K562 (cell line): ENCODE data around the gene CDH8. TPM values are rescaled to one million over a fixed set of nuclear protein-coding genes. Genes with fewer than 3 reads are reported as not detected.

Experiments
- ATAC-seq: fragments of 200-7000 bp; cut with Tn5 transposase; 3 replicates; pipeline ENCODE4 v1.9.1; 2020; ENCODE audit warnings: moderate library complexity
- BruUV-seq: library from RNA; stranded (reverse); fragments of 400-500 nt; replicated peaks from 2 replicates; lab custom pipeline; 2021; lab: Mats Ljungman, UMichigan
- CTCF ChIA-PET: fragments of 300-600 bp; formaldehyde crosslinking; extraction: SDS; loops from one replicate; lab custom pipeline; 2021; ENCODE audit warnings: low intra/inter-chr PET ratio; lab: Yijun Ruan, JAX
- POLR2A ChIA-PET: fragments of 300-600, 350-650 bp; sonication (Branson Sonifier 250); formaldehyde crosslinking; extraction: SDS; loops from one replicate; lab custom pipeline; 2021; ENCODE audit warnings: antibody characterized with exemption, inconsistent platforms; lab: Yijun Ruan, JAX
- DNase-seq, 4 experiments: peaks; one replicate each; pipeline versions ENCODE4 v3.0.0 to v3.0.0-alpha.2; 2011 to 2018; ENCODE audit warnings: low spot score in 3 of 4, mixed read lengths in 3 of 4; ENCODE audit errors: extremely low read depth in 1 of 4
- FAIRE-seq: peaks from 2 replicates; lab custom pipeline; 2011; peaks lifted over from hg19 to GRCh38; lab: Jason Lieb, UNC
- H2AFZ ChIP-seq: 2 replicates; pipeline ENCODE4 v1.6.0; 2011; ENCODE audit warnings: low read depth, low read length, control low read depth, inconsistent platforms
- H3K27ac ChIP-seq: fragments of 200-600 bp; 3 replicates; pipeline ENCODE4 v1.8.0; 2011; ENCODE audit warnings: low read depth, mild to moderate bottlenecking, control low read depth, inconsistent platforms, low read length, moderate library complexity, mixed read lengths; ENCODE audit errors: extremely low read depth
- H3K27me3 ChIP-seq, 2 experiments: fragments of 300-600 bp in 1 of 2; 2 replicates in 1 of 2; 3 replicates in 1 of 2; pipeline versions ENCODE4 v1.6.0 to v1.8.0; 2011; ENCODE audit warnings: inconsistent platforms in 2 of 2, low read length in 2 of 2, mild to moderate bottlenecking in 1 of 2, mixed read lengths in 1 of 2, moderate library complexity in 1 of 2; ENCODE audit not compliant: control insufficient read depth in 2 of 2, insufficient read depth in 2 of 2
- H3K36me3 ChIP-seq: fragments of 300-600 bp; 3 replicates; pipeline ENCODE4 v1.8.0; 2011; ENCODE audit warnings: mild to moderate bottlenecking, low read length, inconsistent platforms; ENCODE audit not compliant: control insufficient read depth, insufficient read depth
- H3K4me1 ChIP-seq, 2 experiments: fragments of 200-600 bp in 1 of 2; replicated peaks in 1 of 2; 2 replicates in 1 of 2; 3 replicates in 1 of 2; pipeline versions ENCODE4 v1.5.1 to v1.8.0; 2011; ENCODE audit warnings: inconsistent platforms in 2 of 2, low read length in 2 of 2, mild to moderate bottlenecking in 1 of 2, mixed read lengths in 1 of 2, moderate library complexity in 1 of 2; ENCODE audit not compliant: control insufficient read depth in 2 of 2, insufficient read depth in 2 of 2
- H3K4me2 ChIP-seq: 2 replicates; pipeline ENCODE4 v1.6.1; 2011; ENCODE audit warnings: low read length, control low read depth, inconsistent platforms, mixed read lengths; ENCODE audit not compliant: insufficient read depth
- H3K4me3 ChIP-seq: fragments of 200-600 bp; sonication (generic), shearing (Covaris generic); 2 replicates; pipeline ENCODE4 v1.5.1; 2016; ENCODE audit warnings: control low read depth, inconsistent platforms
- H3K79me2 ChIP-seq: fragments of 200-600 bp; 3 replicates; pipeline ENCODE4 v1.8.0; 2011; ENCODE audit warnings: low read length, inconsistent platforms; ENCODE audit not compliant: control insufficient read depth, insufficient read depth
- H3K9ac ChIP-seq, 2 experiments: 2 replicates each; pipeline versions ENCODE4 v1.6.0 to v1.6.1; 2011; ENCODE audit warnings: low read depth in 2 of 2, low read length in 2 of 2, control low read depth in 1 of 2, inconsistent platforms in 1 of 2, mild to moderate bottlenecking in 1 of 2, mixed read lengths in 1 of 2; ENCODE audit not compliant: insufficient read depth in 1 of 2
- H3K9me1 ChIP-seq: one replicate; pipeline ENCODE4 v1.6.0; 2011; ENCODE audit warnings: inconsistent platforms, mild to moderate bottlenecking, low read length, moderate library complexity; ENCODE audit not compliant: control insufficient read depth, insufficient read depth
- H3K9me3 ChIP-seq: replicated peaks from 2 replicates; pipeline ENCODE4 v1.5.1; 2011; ENCODE audit warnings: low read depth, low read length, inconsistent platforms; ENCODE audit not compliant: control insufficient read depth, insufficient read depth
- H4K20me1 ChIP-seq: replicated peaks from 2 replicates; pipeline ENCODE4 v1.6.1; 2011; ENCODE audit warnings: low read length, inconsistent platforms, mixed read lengths; ENCODE audit not compliant: control insufficient read depth, insufficient read depth
- HEY1 ChIP-seq: fragments of 250-450 bp; sonication (Bioruptor Pico); IDR thresholded peaks from 2 replicates; pipeline ENCODE4 v1.5.0; 2020; ENCODE audit warnings: mild to moderate bottlenecking, moderate library complexity, borderline replicate concordance
- NFYB ChIP-seq: IDR thresholded peaks from 2 replicates; pipeline ENCODE4 v1.6.1; 2011; ENCODE audit warnings: mild to moderate bottlenecking, moderate library complexity; ENCODE audit not compliant: insufficient read length; ENCODE audit errors: extremely low read depth
- RCOR1 ChIP-seq, 2 experiments: IDR thresholded peaks; 2 replicates each; pipeline ENCODE4 v1.6.1; 2012; ENCODE audit warnings: low read depth in 2 of 2, low read length in 2 of 2, borderline replicate concordance in 1 of 2, improper control_type of control experiment in 1 of 2
- SAFB ChIP-seq: fragments of 200-400 bp; formaldehyde crosslinking; IDR thresholded peaks from 2 replicates; pipeline ENCODE4 v1.6.1; 2017; ENCODE audit warnings: low read depth, low read length, borderline replicate concordance
- SAP30 ChIP-seq: fragments of 200-600 bp; sonication (generic); IDR thresholded peaks from 2 replicates; pipeline ENCODE4 v1.6.1; 2012; ENCODE audit warnings: borderline replicate concordance, low read depth, mild to moderate bottlenecking, moderate library complexity, low read length, control low read depth, inconsistent platforms; ENCODE audit not compliant: insufficient read depth, poor library complexity, severe bottlenecking
- SETDB1 ChIP-seq: IDR thresholded peaks from one replicate; pipeline ENCODE4 v1.6.1; 2012; ENCODE audit warnings: low read length, control low read depth, inconsistent platforms
- SIN3B ChIP-seq: fragments of 450-650 bp; IDR thresholded peaks from 2 replicates; pipeline ENCODE4 v1.6.1; 2017; ENCODE audit warnings: low read depth, mild to moderate bottlenecking, moderate library complexity
- SMAD3 ChIP-seq: fragments of 450-650 bp; formaldehyde crosslinking; conservative IDR thresholded peaks from 2 replicates; pipeline ENCODE4 v1.4.0; 2020; ENCODE audit warnings: mild to moderate bottlenecking
- ZFP36 ChIP-seq: fragments of 150-350 bp; IDR thresholded peaks from 2 replicates; pipeline ENCODE4 v1.6.1; 2018; ENCODE audit warnings: low read length, low read depth; ENCODE audit not compliant: partially characterized antibody
- ZNF586 ChIP-seq: fragments of 450-650 bp; formaldehyde crosslinking; conservative IDR thresholded peaks from 2 replicates; pipeline ENCODE4 v1.4.0; 2020; ENCODE audit warnings: mild to moderate bottlenecking, moderate library complexity
- ZNF717 ChIP-seq: fragments of 250-450 bp; sonication (Bioruptor Pico); IDR thresholded peaks from 2 replicates; pipeline ENCODE4 v1.5.0; 2021
- WGBS: fragments of 100-300 bp; shearing (Covaris generic); methylation state at CpG from one replicate; pipeline ENCODE4 v1.1.6; 2016; ENCODE audit warnings: low coverage, mixed read lengths; ENCODE audit not compliant: insufficient coverage; ENCODE audit errors: missing lambda C conversion rate; 5-methylcytosine and 5-hydroxymethylcytosine counted together
- in situ Hi-C: fragments of 300-500 bp; cut with MboI; formaldehyde crosslinking; loops from 4 replicates; pipeline ENCODE4 v1.15.0; 2018; ENCODE audit warnings: inconsistent platforms, mixed read lengths
- intact Hi-C: fragments of 100-400 bp; cut with micrococcal nuclease; formaldehyde crosslinking; loops from 2 replicates; pipeline ENCODE4 v1.14.2; 2022
- polyA plus RNA-seq, 8 experiments: library from polyadenylated mRNA; depleted of rRNA in 4 of 8; stranded (reverse) in 5 of 8; unstranded in 3 of 8; fragments of >200 nt; fragmentation: Nextera tagmentation in 2 of 8; fragmentation: Illumina TruSeq in 1 of 8; extraction: Ambion mirVana in 2 of 8; extraction: Trizol in 1 of 8; gene quantifications; 2 replicates each; pipeline versions ENCODE4 v1.2.1 to v1.2.3, GENCODE V29; 2011 to 2014; ENCODE audit warnings: inconsistent platforms in 1 of 8, missing spikeins in 1 of 8
- total RNA-seq, 7 experiments: library from RNA; depleted of rRNA in 6 of 7; stranded (reverse); fragments of >200 nt in 6 of 7; fragmentation: Illumina TruSeq in 2 of 7; extraction: Trizol in 2 of 7; gene quantifications; 2 replicates each; pipeline versions ENCODE4 v1.2.1 to v1.2.3, GENCODE V29; 2011 to 2021; ENCODE audit warnings: low replicate concordance in 1 of 7
- TF ChIP-seq, protein P1 (sequence below): fragments of 450-650 bp; IDR thresholded peaks from 2 replicates; pipeline ENCODE4 v1.6.1; 2016; ENCODE audit warnings: mild to moderate bottlenecking, moderate library complexity
- TF ChIP-seq, protein P2 (sequence below): fragments of 250-450 bp; sonication (Bioruptor Pico); IDR thresholded peaks from 2 replicates; pipeline ENCODE4 v1.8.0; 2021; ENCODE audit warnings: moderate library complexity, mild to moderate bottlenecking, inconsistent platforms

The CDH8 gene
- total and polyA plus RNA-seq, 9 of the 15 experiments (the other 6 are each of a cell fraction or from before 2014, with no cell fraction given), result 0.22 to 1.4 (median 0.42) TPM; not detected in 4

DNA sequence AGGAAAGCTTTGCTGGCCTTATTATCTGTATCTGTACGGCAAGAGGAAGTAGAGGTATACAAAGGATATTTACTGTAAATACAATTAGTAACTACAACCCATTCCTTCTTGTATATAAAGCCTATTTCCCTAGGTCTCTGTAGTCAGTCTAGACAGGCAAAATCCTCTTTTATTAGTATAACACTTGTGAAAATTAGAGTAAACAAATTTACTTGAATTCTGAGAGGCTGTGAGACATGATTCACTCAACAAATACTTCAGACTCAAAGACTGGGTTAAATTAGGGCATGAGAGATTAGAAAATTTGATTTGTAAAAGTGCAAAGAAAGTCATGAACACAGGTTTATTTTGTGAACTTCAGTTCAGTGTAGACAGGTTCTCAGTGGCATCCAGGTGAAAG lies 30.9 kb upstream of the CDH8 start:
- WGBS, result 0% methylated on average over 1 of the region's 1 CpG
- Histone ChIP-seq H4K20me1 (no peaks in the 10 kb centered on the region), H3K9me3 (no peaks in the 10 kb centered on the region), H3K36me3 (no peaks in the 10 kb centered on the region), H3K4me1 (no peaks in the 10 kb centered on the region), H3K4me2 (no peak overlapping the region), H3K27me3 (no peaks in the 10 kb centered on the region), H3K9me1 (no peaks in the 10 kb centered on the region), H3K27ac (no peak overlapping the region), H3K79me2 (no peaks in the 10 kb centered on the region), H3K4me3 (no peak overlapping the region), H3K9ac (no peak overlapping the region), H2AFZ (no peak overlapping the region)
- no TSS peak for BruUV-seq
- in situ Hi-C loops, result no loop called here
- ChIA-PET CTCF (no interaction called here), POLR2A (no interaction called here)
- no peak for FAIRE-seq
- ATAC-seq, result no peak
- intact Hi-C loops, result no loop called here
- DNase-seq, result no peak
- TF ChIP-seq NFYB (no peak), SMAD3 (CRISPR knock-in tag) (no peak), ZNF717 (CRISPR knock-in tag) (no peak), RCOR1 (IDR thresholded peaks at IDR 0.05; ENCODE audit: borderline replicate concordance in 1 of 2, low read depth in 2 of 2, low read length in 2 of 2) (no peak), HEY1 (no peak), SIN3B (no peak), SETDB1 (no peak), SAFB (no peak), ZNF586 (CRISPR knock-in tag) (no peak), SAP30 (no peak), ZFP36 (no peak)
- TF ChIP-seq, protein P1, sequence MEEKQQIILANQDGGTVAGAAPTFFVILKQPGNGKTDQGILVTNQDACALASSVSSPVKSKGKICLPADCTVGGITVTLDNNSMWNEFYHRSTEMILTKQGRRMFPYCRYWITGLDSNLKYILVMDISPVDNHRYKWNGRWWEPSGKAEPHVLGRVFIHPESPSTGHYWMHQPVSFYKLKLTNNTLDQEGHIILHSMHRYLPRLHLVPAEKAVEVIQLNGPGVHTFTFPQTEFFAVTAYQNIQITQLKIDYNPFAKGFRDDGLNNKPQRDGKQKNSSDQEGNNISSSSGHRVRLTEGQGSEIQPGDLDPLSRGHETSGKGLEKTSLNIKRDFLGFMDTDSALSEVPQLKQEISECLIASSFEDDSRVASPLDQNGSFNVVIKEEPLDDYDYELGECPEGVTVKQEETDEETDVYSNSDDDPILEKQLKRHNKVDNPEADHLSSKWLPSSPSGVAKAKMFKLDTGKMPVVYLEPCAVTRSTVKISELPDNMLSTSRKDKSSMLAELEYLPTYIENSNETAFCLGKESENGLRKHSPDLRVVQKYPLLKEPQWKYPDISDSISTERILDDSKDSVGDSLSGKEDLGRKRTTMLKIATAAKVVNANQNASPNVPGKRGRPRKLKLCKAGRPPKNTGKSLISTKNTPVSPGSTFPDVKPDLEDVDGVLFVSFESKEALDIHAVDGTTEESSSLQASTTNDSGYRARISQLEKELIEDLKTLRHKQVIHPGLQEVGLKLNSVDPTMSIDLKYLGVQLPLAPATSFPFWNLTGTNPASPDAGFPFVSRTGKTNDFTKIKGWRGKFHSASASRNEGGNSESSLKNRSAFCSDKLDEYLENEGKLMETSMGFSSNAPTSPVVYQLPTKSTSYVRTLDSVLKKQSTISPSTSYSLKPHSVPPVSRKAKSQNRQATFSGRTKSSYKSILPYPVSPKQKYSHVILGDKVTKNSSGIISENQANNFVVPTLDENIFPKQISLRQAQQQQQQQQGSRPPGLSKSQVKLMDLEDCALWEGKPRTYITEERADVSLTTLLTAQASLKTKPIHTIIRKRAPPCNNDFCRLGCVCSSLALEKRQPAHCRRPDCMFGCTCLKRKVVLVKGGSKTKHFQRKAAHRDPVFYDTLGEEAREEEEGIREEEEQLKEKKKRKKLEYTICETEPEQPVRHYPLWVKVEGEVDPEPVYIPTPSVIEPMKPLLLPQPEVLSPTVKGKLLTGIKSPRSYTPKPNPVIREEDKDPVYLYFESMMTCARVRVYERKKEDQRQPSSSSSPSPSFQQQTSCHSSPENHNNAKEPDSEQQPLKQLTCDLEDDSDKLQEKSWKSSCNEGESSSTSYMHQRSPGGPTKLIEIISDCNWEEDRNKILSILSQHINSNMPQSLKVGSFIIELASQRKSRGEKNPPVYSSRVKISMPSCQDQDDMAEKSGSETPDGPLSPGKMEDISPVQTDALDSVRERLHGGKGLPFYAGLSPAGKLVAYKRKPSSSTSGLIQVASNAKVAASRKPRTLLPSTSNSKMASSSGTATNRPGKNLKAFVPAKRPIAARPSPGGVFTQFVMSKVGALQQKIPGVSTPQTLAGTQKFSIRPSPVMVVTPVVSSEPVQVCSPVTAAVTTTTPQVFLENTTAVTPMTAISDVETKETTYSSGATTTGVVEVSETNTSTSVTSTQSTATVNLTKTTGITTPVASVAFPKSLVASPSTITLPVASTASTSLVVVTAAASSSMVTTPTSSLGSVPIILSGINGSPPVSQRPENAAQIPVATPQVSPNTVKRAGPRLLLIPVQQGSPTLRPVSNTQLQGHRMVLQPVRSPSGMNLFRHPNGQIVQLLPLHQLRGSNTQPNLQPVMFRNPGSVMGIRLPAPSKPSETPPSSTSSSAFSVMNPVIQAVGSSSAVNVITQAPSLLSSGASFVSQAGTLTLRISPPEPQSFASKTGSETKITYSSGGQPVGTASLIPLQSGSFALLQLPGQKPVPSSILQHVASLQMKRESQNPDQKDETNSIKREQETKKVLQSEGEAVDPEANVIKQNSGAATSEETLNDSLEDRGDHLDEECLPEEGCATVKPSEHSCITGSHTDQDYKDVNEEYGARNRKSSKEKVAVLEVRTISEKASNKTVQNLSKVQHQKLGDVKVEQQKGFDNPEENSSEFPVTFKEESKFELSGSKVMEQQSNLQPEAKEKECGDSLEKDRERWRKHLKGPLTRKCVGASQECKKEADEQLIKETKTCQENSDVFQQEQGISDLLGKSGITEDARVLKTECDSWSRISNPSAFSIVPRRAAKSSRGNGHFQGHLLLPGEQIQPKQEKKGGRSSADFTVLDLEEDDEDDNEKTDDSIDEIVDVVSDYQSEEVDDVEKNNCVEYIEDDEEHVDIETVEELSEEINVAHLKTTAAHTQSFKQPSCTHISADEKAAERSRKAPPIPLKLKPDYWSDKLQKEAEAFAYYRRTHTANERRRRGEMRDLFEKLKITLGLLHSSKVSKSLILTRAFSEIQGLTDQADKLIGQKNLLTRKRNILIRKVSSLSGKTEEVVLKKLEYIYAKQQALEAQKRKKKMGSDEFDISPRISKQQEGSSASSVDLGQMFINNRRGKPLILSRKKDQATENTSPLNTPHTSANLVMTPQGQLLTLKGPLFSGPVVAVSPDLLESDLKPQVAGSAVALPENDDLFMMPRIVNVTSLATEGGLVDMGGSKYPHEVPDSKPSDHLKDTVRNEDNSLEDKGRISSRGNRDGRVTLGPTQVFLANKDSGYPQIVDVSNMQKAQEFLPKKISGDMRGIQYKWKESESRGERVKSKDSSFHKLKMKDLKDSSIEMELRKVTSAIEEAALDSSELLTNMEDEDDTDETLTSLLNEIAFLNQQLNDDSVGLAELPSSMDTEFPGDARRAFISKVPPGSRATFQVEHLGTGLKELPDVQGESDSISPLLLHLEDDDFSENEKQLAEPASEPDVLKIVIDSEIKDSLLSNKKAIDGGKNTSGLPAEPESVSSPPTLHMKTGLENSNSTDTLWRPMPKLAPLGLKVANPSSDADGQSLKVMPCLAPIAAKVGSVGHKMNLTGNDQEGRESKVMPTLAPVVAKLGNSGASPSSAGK, result no peak
- TF ChIP-seq, protein P2, sequence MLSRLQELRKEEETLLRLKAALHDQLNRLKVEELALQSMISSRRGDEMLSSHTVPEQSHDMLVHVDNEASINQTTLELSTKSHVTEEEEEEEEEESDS, result no peak
